Spleen (tissue), 11 donors: ENCODE measurements around the gene NECAB2. TPM values are rescaled to one million over a fixed set of nuclear protein-coding genes. Genes with fewer than 3 reads are reported as not detected.
A peak's percentile ranks its signal among the peaks of the same experiment; 100 is the strongest.

Experiments used
- DNase-seq: peaks from one replicate; pipeline ENCODE4 v3.0.0-alpha.2; 2020
- H3K27ac ChIP-seq, 8 donors: fragments of 200-600 bp; sonication (generic) in 7 of 8; 1 replicate in 4 of 8; 2 replicates in 4 of 8; pipeline versions ENCODE4 v1.5.0 to v1.8.0; 2016 to 2021; ENCODE audit warnings: inconsistent platforms in 4 of 8, mild to moderate bottlenecking in 4 of 8, moderate library complexity in 1 of 8
- H3K27me3 ChIP-seq, 7 donors: fragments of 200-600 bp; sonication (generic) in 6 of 7; replicated peaks in 1 of 7; 1 replicate in 4 of 7; 2 replicates in 3 of 7; pipeline versions ENCODE4 v1.5.0 to v1.8.0; 2016 to 2021; ENCODE audit warnings: inconsistent platforms in 3 of 7, mild to moderate bottlenecking in 1 of 7
- H3K36me3 ChIP-seq, 6 donors: fragments of 200-600 bp; sonication (generic) in 5 of 6; 1 replicate in 4 of 6; 2 replicates in 2 of 6; pipeline versions ENCODE4 v1.5.0 to v1.8.0; 2016 to 2021; ENCODE audit warnings: inconsistent platforms in 2 of 6
- H3K4me1 ChIP-seq, 6 donors: fragments of 200-600 bp; sonication (generic) in 5 of 6; 1 replicate in 3 of 6; 2 replicates in 3 of 6; pipeline versions ENCODE4 v1.5.0 to v1.8.0; 2016 to 2021; ENCODE audit warnings: inconsistent platforms in 3 of 6
- H3K4me3 ChIP-seq, 8 donors: fragments of 200-600 bp; sonication (generic) in 7 of 8; 1 replicate in 4 of 8; 2 replicates in 4 of 8; pipeline versions ENCODE4 v1.5.0 to v1.8.0; 2016 to 2021; ENCODE audit warnings: inconsistent platforms in 4 of 8, mild to moderate bottlenecking in 4 of 8, moderate library complexity in 2 of 8
- H3K9me3 ChIP-seq, 8 donors: fragments of 200-600 bp; sonication (generic) in 7 of 8; 1 replicate in 4 of 8; 2 replicates in 4 of 8; pipeline versions ENCODE4 v1.5.0 to v1.8.0; 2016 to 2021; ENCODE audit warnings: inconsistent platforms in 4 of 8
- CTCF ChIP-seq, 11 experiments: fragments of 200-600 bp in 7 of 11; fragments of 450-650 bp in 4 of 11; sonication (generic) in 4 of 11; IDR thresholded peaks in 8 of 11; conservative IDR thresholded peaks in 3 of 11; 1 replicate in 7 of 11; 2 replicates in 4 of 11; pipeline versions ENCODE4 v1.4.0 to v1.8.0; 2016 to 2021; ENCODE audit warnings: antibody characterized with exemption in 11 of 11, inconsistent platforms in 4 of 11, mild to moderate bottlenecking in 1 of 11
- POLR2A ChIP-seq, 3 donors: fragments of 450-650 bp; IDR thresholded peaks; one replicate each; pipeline ENCODE4 v1.5.1; 2017; ENCODE audit warnings: antibody characterized with exemption in 3 of 3, mild to moderate bottlenecking in 1 of 3
- POLR2AphosphoS5 ChIP-seq, 3 donors: sonication (generic); formaldehyde crosslinking; IDR thresholded peaks; one replicate each; pipeline ENCODE4 v1.5.1; 2017; ENCODE audit warnings: antibody characterized with exemption in 3 of 3
- WGBS, 5 donors: extraction: QIAGEN DNeasy Blood & Tissue Kit in 3 of 5; methylation state at CpG; one replicate each; pipeline versions ENCODE4 v1.1.5 to v1.1.7; 2013 to 2018; 5-methylcytosine and 5-hydroxymethylcytosine counted together
- intact Hi-C: fragments of 100-400 bp; cut with DNase I; formaldehyde crosslinking; loops from one replicate; pipeline ENCODE4 v1.15.0; 2023; ENCODE audit warnings: low total_unique reads
- polyA plus RNA-seq, 3 donors: library from polyadenylated mRNA; stranded (reverse); fragments of 200-250 nt; gene quantifications; one replicate each; pipeline ENCODE4 v1.2.1, GENCODE V29; 2013
- total RNA-seq, 7 donors: library from RNA; depleted of rRNA in 3 of 7; stranded (reverse); fragments of >200 nt in 3 of 7; fragmentation: NEBNext Ultra II Directional in 4 of 7; extraction: Animal tissue kit (Norgen Biotek cat#: 25700) in 4 of 7; gene quantifications; one replicate each; pipeline versions ENCODE4 v1.1.0 to v1.2.1, GENCODE V29; 2016 to 2021
- donor health status: healthy with polysubstance abuse.
- donor health status: DM: no; HTN: no; CAD: no; lungs with moderate emphysema.
- donor health status: DM: no; HTN: no; CAD: no.
- donor health status: Bipolar disorder and iron deficiency.
- donor health status: healthy.
- donor health status: DM: no; HTN: no; CAD: no.
- donor health status: DM: yes; HTN: yes; CAD: no.

Gene NECAB2
- total and polyA plus RNA-seq, 10 donors = 0.16 to 3.1 (median 1.2) TPM; not detected in 4

DNA sequence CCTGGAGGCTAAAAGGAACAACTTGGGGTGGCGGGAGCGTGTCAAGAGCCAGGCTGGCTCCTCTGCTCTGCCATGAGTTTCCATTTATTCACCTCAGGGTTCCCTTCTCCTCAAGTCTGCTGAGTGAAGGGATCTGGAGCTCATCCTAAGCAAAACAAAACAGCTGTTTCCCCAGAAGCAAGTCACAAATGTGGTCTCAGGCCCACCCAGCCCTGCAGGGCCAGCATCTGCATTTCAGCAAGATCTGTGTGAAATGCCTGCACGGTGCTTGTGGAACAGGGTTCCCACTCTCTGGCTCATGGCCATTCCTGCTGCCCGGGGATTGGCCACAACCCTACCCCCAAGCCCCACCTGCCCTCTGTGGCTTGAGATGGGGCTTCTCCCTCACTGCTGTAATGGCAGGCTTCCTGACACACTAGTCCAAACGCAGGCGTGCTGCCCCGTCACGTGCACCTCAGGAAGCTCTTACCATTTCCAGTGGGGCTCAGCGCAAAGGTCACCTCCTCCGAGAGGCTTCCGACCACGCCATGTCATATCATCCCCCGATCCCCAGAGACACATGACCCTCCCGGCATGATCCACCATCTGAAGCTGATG lies 72.3 kb downstream of the NECAB2 start:
- 67 to 87% (median 75%) methylated on average over 14 of the region's 14 CpGs for WGBS, 5 donors
- Histone ChIP-seq H3K36me3 (no peaks in the 10 kb centered on the region), H3K27ac (no peak overlapping the region), H3K9me3 (peaks cover 0 to 13% (median 12%) of the 10 kb centered on the region in 8 donors), H3K27me3 (peaks cover 0 to 57% (median 0%) of the 10 kb centered on the region in 7 donors), H3K4me1 (peaks cover 0 to 13% (median 0%) of the 10 kb centered on the region in 6 donors), H3K4me3 (no peak overlapping the region)
- intact Hi-C loops = no loop called here
- TF ChIP-seq POLR2A (IDR thresholded peaks at IDR 0.05) (no peak), CTCF (IDR thresholded peaks at IDR 0.05 in 8 of 11, conservative IDR thresholded peaks at IDR 0.05 in 3 of 11) (no peak), POLR2AphosphoS5 (IDR thresholded peaks at IDR 0.05) (no peak)
- DNase-seq = no peak

GRCh38 chr16:84040823-84041820 lies 73.1 kb downstream of the NECAB2 start:
- peaks cover 0 to 13% (median 0%) of the 10 kb centered on the region in 6 donors for H3K4me1 ChIP-seq
- TF ChIP-seq CTCF (IDR thresholded peaks at IDR 0.05 in 8 of 11, conservative IDR thresholded peaks at IDR 0.05 in 3 of 11) (no peak), POLR2AphosphoS5 (IDR thresholded peaks at IDR 0.05) (no peak), POLR2A (IDR thresholded peaks at IDR 0.05) (no peak)
- no peak overlapping the region for H3K4me3 ChIP-seq
- peaks cover 0 to 58% (median 0%) of the 10 kb centered on the region in 7 donors for H3K27me3 ChIP-seq
- peaks cover 0 to 6% (median 5%) of the 10 kb centered on the region in 8 donors for H3K9me3 ChIP-seq
- intact Hi-C loops = no loop called here
- DNase-seq = peak; percentile 52
- H3K27ac ChIP-seq = no peak overlapping the region
- no peaks in the 10 kb centered on the region for H3K36me3 ChIP-seq
- WGBS, 5 donors = 84 to 91% (median 87%) methylated on average over 41 to 42 of the region's 42 CpGs

DNA sequence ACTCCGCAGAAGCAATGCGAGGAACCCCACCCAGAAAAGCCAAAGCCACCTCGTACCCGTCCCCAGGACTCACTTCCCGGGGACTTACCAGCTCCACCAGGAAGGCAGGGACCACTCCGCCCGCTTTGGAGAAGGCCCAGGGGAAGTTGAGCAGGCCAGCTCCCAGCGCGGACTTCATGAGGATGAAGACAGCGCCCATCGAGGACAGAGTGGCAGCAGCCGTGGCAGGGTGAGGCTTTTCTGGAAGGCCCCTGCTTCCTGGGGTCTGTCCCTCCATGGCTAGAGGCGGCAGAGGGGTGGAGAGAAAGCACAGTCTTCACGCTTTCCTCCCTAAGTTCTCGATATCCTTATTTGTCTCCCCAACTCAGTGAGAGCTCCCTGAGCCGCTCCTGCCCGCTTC lies 73.8 kb downstream of the NECAB2 start:
- peak; percentile 57 for DNase-seq
- H3K9me3 ChIP-seq = no peaks in the 10 kb centered on the region
- peaks cover 0 to 58% (median 0%) of the 10 kb centered on the region in 7 donors for H3K27me3 ChIP-seq
- H3K4me1 ChIP-seq = peaks cover 0 to 13% (median 0%) of the 10 kb centered on the region in 6 donors
- intact Hi-C loops = no loop called here
- H3K27ac ChIP-seq = no peak overlapping the region
- peaks cover 0 to under 1% (median 0%) of the 10 kb centered on the region in 6 donors for H3K36me3 ChIP-seq
- H3K4me3 ChIP-seq = no peak overlapping the region
- no peak for TF ChIP-seq POLR2A (IDR thresholded peaks at IDR 0.05)
- TF ChIP-seq POLR2AphosphoS5 (IDR thresholded peaks at IDR 0.05) = no peak
- TF ChIP-seq CTCF (IDR thresholded peaks at IDR 0.05 in 8 of 11, conservative IDR thresholded peaks at IDR 0.05 in 3 of 11) = no peak
- 77 to 89% (median 83%) methylated on average over 14 to 17 of the region's 17 CpGs for whole genome bisulfite sequencing, 5 donors
